HT-29 (cell line): ENCODE measurements around the gene TRUB1. TPM values are rescaled to one million over a fixed set of nuclear protein-coding genes. Genes with fewer than 3 reads are reported as not detected.

Experiments used
- DNase-seq: peaks from one replicate; pipeline ENCODE4 v3.0.0-alpha.2; 2015; ENCODE audit warnings: low spot score
- total RNA-seq: library from RNA; depleted of rRNA; stranded (reverse); fragments of >200 nt; shearing (Covaris generic); gene quantifications from 2 replicates; pipeline ENCODE4 v1.2.3, GENCODE V29; 2014

The TRUB1 gene
- total RNA-seq, 1 experiment from 2014 or later: 23.5 TPM

DNA sequence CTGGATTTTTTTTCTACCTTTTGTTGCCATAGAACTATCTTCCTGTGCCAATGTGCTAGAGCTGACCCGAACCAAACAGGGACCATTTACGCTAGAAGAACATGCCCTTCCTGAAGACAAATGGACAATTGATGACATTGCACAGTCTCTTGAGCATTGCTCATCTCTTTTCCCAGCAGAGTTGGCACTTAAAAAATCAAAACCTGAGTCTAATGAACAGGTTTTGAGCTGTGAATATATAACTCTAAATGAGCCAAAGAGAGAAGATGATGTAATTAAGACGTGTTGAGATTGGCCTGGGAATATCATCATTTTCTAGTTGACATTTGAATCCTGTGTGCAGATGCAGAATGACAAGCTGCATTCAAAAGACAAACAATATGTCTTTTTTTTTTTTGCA is 37.1 kb downstream of the TRUB1 start:
- no peak for DNase-seq

DNA sequence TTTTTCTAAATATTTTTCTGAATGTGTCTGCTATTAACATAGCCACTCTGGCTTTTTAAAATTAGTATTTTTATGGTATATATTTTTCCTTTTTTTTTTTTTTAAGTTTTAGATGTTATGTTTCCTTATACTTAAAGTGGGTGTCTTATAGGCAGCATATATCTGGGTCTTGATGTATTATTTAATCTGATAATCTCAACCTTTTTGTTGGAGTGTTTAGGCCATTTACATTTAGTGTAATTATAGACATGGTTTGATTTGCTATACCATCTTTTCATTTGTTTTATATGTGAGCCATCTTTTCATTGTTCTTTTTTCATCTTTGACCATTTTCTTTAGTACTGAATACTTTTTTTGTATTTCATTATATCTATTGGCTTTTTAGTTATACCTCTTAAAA is 45.0 kb downstream of the TRUB1 start:
- no peak for DNase-seq

DNA sequence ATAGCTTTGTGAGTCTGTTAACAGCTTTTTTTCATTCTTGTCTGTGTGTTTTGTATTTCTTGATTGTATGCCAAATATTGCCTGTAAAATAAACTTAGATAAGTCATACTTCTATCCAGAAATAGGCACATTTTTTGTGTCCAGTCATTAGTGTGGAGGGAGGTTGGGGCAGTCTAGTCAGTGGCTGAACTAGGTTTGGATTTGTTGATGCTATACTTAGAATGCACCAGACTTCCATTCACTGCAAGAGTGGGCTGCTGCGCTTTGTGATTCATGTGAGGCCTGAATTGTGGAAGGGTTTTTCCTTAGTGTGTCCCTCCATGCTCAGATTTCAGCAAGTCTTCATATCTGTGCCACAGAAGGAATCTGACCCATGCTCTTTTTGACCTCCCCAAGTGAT is 50.0 kb downstream of the TRUB1 start:
- no peak for DNase-seq

DNA sequence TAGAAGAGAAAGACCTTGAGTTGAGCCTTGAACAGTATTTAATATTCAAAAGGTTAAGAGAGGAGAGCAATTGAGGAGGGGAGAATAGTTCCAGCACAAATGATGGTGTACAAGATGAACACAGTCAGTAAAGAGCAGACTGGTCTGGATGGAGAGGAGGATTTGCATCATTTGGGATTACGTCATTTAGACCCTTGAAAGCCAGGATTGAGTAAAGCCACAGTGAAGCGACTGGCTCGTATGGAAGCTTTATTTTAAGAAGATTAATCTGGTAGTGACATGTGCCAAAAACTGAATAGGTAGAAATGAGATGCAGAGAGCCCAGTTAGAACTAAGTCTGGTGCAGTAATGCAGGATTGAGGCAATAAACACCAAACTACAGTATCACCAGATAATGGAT is 52.6 kb downstream of the TRUB1 start:
- no peak for DNase-seq

DNA sequence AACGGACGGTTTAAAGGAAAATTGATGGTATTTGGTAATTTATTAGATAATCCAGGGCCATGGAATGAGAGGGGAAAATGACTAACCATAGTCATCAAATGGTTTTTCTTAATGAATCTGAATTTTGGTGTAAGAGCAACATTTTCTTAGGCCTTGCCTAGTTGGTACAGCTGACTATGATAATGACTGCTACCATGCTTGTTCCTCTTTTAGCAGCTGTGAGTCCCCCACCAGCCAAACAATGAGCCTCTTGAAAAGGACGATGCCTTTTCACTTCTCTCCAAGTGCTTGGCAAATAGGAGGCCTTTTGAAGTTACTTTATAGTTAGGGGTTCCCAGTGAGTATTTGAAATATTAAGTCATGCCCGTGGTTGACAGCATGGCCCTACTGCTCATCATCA is 53.0 kb downstream of the TRUB1 start:
- DNase-seq: no peak

DNA sequence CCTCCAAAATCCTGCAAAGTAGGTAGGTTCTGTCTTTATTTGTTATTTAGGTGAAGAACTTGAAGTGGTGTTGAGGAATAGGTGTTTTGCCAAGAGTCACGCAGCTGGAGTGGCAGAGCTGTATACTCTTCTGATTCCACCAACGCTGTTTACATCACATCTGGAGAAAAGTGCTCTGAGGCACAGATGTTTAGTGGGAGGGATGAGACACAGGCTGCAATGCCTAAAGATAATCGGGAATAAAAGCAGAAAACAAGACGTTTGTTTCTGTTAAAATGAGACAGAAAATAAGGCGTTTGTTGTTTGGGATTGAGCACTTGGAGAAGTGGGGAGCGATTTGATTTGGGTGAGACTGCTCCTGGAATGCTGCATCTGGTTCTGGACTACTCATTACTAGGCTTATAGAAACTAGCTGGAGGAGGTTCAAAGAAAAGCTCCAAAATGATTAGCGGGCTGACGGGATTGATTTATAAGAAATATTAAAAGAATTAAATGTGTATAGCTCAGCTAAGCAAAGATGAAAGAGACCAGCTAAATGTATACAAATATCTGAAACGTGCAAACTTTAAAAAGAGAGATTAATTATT is 54.3 kb downstream of the TRUB1 start:
- DNase-seq: no peak

DNA sequence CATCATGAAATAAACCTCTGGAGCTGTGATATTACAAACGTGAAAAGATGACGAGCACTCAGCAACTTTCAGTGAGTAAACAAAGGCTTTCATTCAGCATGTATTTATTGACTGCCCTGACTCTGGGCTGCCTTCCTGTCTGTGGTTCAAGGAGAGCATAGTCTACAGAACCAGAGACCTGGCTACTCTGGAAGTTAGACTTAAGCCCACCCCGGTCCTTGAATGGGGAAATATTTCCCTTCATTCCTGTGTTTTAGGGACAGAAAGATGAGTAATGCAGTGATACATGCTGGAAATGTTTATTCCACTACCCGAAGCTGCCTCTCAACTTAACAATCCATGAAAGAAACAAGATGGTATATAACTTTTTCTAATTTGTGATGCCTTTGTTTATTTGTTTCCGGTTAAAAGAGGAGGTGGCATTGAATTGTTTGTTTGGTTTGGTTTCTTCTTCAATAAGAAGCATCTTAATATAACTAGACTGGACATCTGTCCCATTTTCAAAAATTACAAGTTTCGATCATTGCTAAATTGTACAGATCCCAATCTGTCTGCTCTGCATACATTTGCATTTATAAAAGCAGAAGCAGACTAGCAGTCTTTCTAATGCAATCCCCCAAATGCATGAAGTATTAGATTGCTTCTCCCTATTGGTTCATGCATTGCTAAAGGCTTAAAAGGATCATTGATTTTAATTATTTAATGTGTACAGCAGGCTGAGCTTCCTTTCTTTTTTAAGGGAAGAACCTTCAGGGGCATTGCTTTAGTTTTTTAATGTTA is 57.7 kb downstream of the TRUB1 start:
- no peak for DNase-seq

DNA sequence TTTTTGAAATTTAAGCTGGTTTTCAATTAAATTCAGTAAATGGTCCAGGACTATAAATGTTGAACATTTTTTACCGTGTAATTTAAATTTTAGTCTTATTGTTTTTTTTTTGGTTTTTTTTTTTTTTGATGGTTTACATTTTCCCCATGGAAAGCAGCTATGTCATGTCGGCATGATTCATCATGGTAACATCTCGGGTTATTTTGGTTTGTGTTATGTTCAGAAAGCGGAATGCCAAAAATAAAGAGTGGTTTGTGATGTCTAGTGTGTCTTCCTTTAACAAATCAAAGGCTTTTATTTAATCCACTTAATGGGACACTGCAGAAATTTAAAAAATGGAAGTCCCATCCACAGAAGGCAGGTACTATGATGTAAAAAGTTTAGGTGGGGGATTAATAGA is 58.5 kb downstream of the TRUB1 start:
- no peak for DNase-seq

DNA sequence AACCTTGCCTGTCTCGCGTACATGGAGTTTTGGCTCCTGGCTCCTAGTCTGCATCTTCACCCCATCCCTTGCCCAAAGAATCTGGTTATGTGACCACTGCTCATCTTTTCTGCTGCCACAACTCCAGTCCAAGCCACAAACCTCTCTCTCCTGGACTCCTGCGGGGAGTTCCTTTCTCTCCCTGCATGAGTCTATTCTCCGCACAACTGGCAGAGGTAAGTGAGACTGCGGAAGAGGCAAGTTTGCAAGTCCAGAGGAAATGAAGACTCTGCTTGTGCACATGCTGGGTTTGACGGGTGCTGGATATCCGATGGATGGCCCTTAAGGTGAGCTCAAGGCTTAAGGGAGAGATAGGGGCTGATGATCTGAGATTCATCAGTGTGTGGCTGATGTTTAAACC is 61.0 kb downstream of the TRUB1 start:
- no peak for DNase-seq

DNA sequence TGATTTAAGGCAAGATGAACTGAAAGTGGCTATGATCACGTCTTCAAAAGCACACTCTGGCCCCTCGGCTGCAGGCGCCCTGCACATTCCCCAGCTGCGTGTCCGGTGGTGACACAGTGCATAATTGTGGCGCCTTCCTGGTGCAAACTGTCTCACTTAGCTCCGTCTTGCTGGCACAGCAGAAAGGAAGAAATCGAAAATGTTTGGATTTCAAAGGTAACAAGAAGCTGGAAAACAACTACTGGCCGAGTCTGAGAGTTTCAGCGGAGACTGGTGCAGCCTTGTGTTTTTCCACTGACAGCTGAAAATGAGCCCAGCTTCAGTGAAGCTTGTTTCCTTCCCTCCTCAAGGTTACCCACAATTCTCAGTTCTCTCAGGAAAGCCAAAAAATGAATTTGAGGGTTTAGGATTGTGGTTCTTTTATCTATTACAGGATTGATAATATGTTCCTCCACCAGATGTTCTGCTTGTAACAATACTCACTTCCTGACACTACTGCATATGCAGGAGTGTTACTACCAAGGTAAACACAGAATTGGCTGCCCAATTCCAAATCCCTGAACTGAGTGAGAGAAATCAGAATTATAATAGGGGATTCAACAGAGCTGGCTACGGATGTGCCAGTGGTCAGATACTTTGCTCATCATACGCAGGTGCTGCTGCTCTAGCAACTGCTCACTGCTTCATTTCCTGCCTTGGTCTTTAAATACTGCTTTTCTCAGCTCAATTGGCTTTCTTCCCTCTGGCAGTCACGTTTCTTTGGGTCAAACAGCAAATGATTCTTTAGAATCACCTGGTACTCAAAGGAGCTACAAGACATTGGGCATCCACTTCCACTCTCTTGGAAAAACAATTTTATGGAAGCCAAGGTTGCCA is 63.7 kb downstream of the TRUB1 start:
- DNase-seq: no peak

DNA sequence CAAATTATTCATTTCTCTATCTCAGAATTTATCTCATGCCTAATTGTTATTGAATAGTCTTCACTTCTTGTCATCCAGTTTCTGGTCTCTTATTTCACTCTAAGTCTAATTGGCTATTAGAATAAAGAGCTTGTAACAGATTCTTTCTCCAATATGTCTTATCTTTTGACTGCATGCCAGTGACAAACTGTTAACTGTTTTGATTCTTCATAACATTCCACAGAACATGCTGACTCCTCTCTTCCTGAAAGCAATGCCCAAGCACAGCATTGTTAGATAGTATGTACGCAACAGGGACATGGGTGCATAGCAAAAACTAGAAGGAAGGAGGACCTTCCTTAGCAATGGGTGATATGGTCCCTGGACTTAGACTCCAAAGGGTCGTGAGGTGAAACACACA is 65.4 kb downstream of the TRUB1 start:
- no peak for DNase-seq

DNA sequence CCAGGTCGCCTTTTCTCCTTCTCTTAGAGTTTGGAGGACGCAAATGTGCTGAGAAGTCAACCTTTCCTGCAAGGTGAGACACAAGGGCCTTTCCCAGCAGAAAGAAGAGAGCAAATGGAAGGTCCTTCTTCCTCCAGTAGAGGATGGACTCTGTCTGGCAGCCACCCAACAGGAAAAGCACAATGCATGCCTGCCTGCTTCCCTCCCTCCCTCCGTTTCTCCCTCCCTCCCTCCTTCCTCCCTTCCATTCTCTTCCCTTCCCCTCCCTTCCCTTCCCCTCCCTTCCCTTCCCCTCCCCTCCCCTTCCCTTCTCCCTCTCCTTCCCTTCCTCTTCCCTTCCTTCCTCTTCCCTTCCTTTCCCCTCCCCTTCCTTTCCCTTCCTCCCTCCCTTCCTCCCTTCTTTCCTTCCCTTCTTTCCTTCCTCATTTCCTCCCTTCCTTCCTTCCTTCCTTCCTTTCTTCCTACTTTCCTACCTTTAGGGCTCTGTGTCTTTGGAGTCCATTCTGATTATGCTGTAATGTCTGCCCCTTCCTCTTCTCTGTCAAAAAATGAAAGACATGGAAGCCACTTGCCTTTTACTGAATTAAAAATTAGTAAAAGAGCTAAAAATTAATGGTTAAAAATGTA is 66.4 kb downstream of the TRUB1 start:
- no peak for DNase-seq

DNA sequence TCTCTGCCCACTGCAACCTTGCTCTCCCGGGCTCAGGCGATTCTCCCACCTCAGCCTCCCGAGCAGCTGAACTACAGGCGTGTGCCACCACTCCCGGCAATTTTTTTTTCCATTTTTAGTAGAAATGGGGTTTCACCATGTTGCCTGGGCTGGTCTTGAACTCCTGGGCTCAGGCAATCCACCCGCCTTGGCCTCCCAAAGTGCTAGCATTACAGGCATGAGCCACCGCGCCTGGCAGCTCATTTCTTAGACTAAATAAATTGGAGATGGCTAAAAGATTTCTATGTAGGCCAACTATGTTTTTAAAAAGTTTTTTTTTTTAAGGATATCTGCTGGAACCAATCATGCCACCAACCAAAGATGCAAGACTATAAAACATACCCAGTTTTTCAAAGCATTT is 67.8 kb downstream of the TRUB1 start:
- no peak for DNase-seq

DNA sequence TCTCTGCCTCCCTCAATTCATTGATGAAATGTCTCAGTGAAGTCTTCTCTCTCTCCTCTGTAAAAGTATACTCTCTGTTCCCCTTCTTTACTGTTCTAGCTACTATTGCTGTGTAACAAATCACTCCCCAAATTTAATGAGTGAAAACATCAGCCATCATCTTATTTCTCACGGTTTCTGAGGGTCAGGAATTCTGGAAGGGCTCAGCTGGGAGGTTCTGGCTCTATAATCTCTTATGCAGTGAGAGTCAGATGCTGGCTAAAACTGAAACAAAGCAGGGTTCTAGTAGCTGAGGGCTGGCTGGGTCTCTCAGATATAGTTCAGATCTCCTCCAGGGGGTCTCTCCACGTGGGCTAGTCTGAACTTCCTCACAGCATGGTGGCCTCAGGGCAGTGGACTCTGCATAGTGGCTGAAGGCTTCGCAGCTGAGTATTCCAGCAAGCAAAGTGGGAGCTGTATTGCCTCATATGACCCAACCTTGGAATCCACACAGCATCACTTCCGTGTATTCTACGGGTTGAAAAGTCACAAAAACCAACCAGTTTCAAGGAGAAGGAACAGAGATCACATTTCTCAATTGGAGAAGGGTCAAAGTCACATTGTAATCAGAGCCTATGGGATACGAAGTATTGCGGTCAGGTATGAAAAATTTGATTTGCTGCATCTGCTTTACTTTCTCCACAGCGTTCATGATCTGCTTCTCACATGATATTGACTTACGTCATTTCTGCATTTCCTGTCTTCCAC is 80.4 kb downstream of the TRUB1 start:
- no peak for DNase-seq

DNA sequence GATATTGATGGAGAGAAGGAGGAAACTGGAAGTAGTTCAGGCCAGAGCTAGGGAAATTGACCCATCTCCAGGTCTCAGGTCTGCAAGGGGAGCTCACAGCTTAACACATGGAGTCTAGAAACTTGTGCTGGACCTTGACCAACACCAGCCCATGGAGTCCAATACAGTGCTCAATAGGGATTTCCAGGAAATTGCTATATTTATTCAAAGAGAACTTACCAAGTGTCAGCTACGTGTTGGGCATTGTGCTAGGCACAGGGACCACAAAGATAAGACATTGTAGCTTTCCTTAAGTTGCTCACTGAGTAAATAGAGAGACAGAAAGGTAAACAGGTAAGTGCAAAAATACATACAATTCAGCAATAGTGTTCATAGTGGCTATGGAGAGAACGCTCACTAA is 82.5 kb downstream of the TRUB1 start:
- DNase-seq: no peak

DNA sequence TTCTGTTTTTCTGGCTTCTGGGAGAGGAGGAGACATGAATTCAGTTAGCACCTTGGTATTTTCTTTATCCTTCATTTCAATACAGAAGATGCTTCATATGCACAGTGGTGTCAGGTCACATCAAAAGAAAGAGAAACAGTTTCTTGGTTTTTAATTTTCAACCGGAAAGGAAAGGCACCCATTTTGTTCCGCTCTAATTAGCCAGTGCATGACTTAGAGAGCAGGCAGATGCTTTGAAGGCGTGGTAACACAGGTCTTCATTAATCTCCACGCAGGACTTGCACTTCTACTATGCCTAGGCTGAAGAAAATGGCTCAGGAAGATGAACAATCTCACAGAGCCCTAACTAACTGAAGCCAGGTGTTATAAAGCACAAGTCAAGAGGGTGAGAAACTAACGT is 84.7 kb downstream of the TRUB1 start:
- no peak for DNase-seq

DNA sequence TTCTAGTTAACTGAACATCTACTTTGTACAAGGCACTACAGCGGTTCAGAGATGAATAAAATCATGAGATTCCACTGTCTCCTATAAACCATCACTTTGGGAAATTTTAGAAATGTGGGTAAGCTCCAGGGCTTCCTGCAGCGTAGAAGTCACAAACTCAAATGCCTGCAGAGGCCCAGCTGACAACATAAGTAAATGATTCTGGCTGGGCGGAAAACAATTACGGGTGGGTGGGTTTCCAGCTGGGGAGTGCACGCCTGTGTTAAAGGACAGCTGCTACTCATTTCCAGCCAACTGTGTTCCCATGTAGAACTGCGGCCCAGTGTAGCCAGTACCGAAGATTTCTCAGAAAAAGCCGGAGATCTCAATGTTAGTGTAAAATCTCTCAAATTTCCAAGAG is 85.7 kb downstream of the TRUB1 start:
- no peak for DNase-seq

DNA sequence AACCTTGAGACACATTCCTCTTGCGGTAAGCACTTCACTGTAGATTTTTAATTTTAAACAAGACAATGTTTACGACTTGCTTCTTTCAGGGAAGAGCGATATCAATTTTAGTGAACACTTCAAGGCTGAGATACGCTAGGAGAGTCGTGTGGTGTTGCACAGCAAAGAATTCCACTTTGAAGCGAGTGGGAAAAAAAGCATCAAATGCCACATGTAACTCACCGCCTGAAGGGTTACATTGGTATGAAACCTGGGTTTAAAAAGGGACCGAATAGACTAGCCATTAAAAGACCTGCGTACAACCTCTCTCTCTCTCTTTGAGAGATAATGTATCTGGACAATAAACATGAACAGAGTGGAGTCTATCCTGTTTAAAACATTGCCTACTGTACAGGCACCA is 86.4 kb downstream of the TRUB1 start:
- DNase-seq: no peak

DNA sequence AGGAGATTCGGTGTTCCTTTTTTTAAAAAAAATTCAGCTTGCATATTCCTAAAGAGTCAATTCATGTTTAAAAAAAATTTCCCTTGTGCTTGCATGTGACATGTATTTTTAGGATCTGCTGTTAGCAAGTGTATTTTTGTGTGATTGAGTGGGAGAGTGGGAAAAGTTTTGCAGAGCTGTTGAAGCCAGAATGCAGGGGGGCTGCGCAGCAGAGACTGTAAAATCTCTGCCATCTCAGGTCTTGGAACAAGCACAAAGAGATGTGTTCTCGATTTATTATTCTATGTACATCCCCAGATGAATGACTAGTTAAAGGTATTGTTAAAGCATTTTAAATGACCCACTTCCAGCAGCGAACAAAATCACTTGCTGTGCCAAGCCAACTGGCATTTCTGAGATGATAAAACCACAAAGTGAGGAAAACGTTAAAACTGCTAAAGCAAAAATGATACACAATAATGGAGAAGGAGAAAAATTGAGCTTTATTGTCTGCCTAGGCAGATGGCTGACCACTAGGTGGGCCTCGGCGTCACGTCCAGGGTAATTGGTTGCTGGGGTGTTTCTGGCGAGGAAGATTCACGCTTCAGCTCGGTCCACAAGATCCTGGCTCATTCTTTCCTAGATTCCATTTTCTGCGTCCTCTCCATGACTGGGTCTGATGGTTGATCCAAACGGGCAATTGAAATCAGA is 88.2 kb downstream of the TRUB1 start:
- DNase-seq: no peak

DNA sequence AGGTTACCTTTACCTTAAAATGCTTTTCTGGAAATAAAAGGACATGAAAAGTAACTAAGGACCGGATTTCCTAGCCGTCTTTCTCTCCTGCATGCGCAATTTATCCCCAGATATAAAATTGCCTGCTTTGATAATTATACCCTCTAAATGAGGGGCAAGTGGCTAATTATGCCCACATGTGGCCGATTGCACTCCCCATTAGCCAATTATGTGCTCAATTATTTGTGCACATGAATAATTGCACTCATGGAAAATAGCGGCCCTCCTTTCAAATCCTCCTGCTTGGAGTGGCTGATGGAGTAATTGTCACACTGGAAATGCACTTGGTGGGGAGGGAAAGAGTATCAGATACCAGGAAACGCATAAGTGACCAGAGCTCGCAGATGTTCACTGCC is 88.7 kb downstream of the TRUB1 start:
- DNase-seq: no peak
